Measurements from ENCODE around the gene MCTP2.

GRCh38 chr15:94380798-94381197, 149.4 kb downstream of the MCTP2 start:
- no peak for TF ChIP-seq ZNF142 (CRISPR knock-in tag; IDR thresholded peaks at IDR 0.05)
- TF ChIP-seq CTCF (CRISPR knock-in tag; IDR thresholded peaks at IDR 0.05): no peak
- no peak for TF ChIP-seq NONO (IDR thresholded peaks at IDR 0.05)
- TF ChIP-seq NONO (CRISPR knock-in tag; conservative IDR thresholded peaks at IDR 0.05): no peak
- TF ChIP-seq POLR2A (IDR thresholded peaks at IDR 0.05; ENCODE audit: insufficient read depth in 1 of 2, low read depth in 2 of 2, low read length in 2 of 2): no peak
- no peak for TF ChIP-seq TAF1 (CRISPR knock-in tag; IDR thresholded peaks at IDR 0.05)
- no peak for TF ChIP-seq EZH2 (conservative IDR thresholded peaks at IDR 0.05; ENCODE audit: low read depth, low read length)

All from HepG2 (cell line).